ENCODE data around the gene TGM2.

The TGM2 gene

GRCh38 chr20:38197217-38197616 lies 32.1 kb upstream of the TGM2 start:
- TF ChIP-seq MYC (IDR thresholded peaks at IDR 0.05; ENCODE audit: low read depth, low read length), result no peak
- no peak for TF ChIP-seq POLR2A (IDR thresholded peaks at IDR 0.05; ENCODE audit: extremely low read depth, insufficient read length)
- TF ChIP-seq CTCF (IDR thresholded peaks at IDR 0.05; ENCODE audit: low read depth, low read length), result no peak
- no peak for TF ChIP-seq MAX (IDR thresholded peaks at IDR 0.05; ENCODE audit: low read depth, low read length)
- no peak for DNase-seq (ENCODE audit: low read depth)
- no peak overlapping the region for H3K4me3 ChIP-seq (ENCODE audit: low read depth, low read length)

GRCh38 chr20:38196592-38196991 lies 31.5 kb upstream of the TGM2 start:
- TF ChIP-seq MAX (IDR thresholded peaks at IDR 0.05; ENCODE audit: low read depth, low read length) (peak; percentile 48; the same call in 1 of the 2 replicates), MYC (IDR thresholded peaks at IDR 0.05; ENCODE audit: low read depth, low read length) (peak; percentile 53; the same call in 1 of the 2 replicates), CTCF (IDR thresholded peaks at IDR 0.05; ENCODE audit: low read depth, low read length) (no peak)
- DNase-seq (ENCODE audit: low read depth), result peak; percentile 98
- H3K4me3 ChIP-seq (ENCODE audit: low read depth, low read length), result no peak overlapping the region

GRCh38 chr20:38196076-38196475 lies 31.0 kb upstream of the TGM2 start:
- no peak overlapping the region for H3K4me3 ChIP-seq (ENCODE audit: low read depth, low read length)
- no peak for DNase-seq (ENCODE audit: low read depth)
- TF ChIP-seq MAX (IDR thresholded peaks at IDR 0.05; ENCODE audit: low read depth, low read length), result no peak
- TF ChIP-seq MYC (IDR thresholded peaks at IDR 0.05; ENCODE audit: low read depth, low read length), result no peak

- no peak overlapping the region for H3K4me3 ChIP-seq (ENCODE audit: low read depth, low read length)
- TF ChIP-seq MYC (IDR thresholded peaks at IDR 0.05; ENCODE audit: low read depth, low read length) (no peak), POLR2A (IDR thresholded peaks at IDR 0.05; ENCODE audit: extremely low read depth, insufficient read length) (no peak), CTCF (IDR thresholded peaks at IDR 0.05; ENCODE audit: low read depth, low read length) (no peak), MAX (IDR thresholded peaks at IDR 0.05; ENCODE audit: low read depth, low read length) (no peak)
- no peak for DNase-seq (ENCODE audit: low read depth)
These were observed 30.5 kb upstream of the TGM2 start for GRCh38 chr20:38195521-38195920.

GRCh38 chr20:38194971-38195504 lies 30.0 kb upstream of the TGM2 start:
- DNase-seq (ENCODE audit: low read depth), result no peak
- H3K4me3 ChIP-seq (ENCODE audit: low read depth, low read length), result no peak overlapping the region
- TF ChIP-seq CTCF (IDR thresholded peaks at IDR 0.05; ENCODE audit: low read depth, low read length), result no peak
- no peak for TF ChIP-seq MYC (IDR thresholded peaks at IDR 0.05; ENCODE audit: low read depth, low read length)
- no peak for TF ChIP-seq POLR2A (IDR thresholded peaks at IDR 0.05; ENCODE audit: extremely low read depth, insufficient read length)
- no peak for TF ChIP-seq MAX (IDR thresholded peaks at IDR 0.05; ENCODE audit: low read depth, low read length)

- H3K4me3 ChIP-seq (ENCODE audit: low read depth, low read length), result no peak overlapping the region
- no peak for TF ChIP-seq MAX (IDR thresholded peaks at IDR 0.05; ENCODE audit: low read depth, low read length)
- TF ChIP-seq CTCF (IDR thresholded peaks at IDR 0.05; ENCODE audit: low read depth, low read length), result no peak
- TF ChIP-seq POLR2A (IDR thresholded peaks at IDR 0.05; ENCODE audit: extremely low read depth, insufficient read length), result no peak
- no peak for TF ChIP-seq MYC (IDR thresholded peaks at IDR 0.05; ENCODE audit: low read depth, low read length)
- DNase-seq (ENCODE audit: low read depth), result no peak
These were observed 28.6 kb upstream of the TGM2 start for GRCh38 chr20:38193586-38194105.

Measured in NB4 (cell line).